BE2C (cell line): Measurements from ENCODE around the gene COQ8A.
A peak's percentile ranks its signal among the peaks of the same experiment; 100 is the strongest.

Experiments
- DNase-seq: peaks from one replicate; pipeline ENCODE4 v3.0.0-alpha.2; 2020
- H3K27me3 ChIP-seq: fragments of 250-450 bp; sonication (Bioruptor Pico); 2 replicates; pipeline ENCODE4 v1.5.1; 2020; ENCODE audit warnings: mild to moderate bottlenecking
- H3K36me3 ChIP-seq: fragments of 250-450 bp; sonication (Bioruptor Pico); 2 replicates; pipeline ENCODE4 v1.5.1; 2020; ENCODE audit warnings: mild to moderate bottlenecking
- H3K4me1 ChIP-seq: fragments of 250-450 bp; sonication (Bioruptor Pico); 2 replicates; pipeline ENCODE4 v1.5.1; 2020
- H3K4me3 ChIP-seq: 2 replicates; pipeline ENCODE4 v1.5.1; 2011; ENCODE audit warnings: low read depth, low read length
- H3K9me3 ChIP-seq: fragments of 250-450 bp; sonication (Bioruptor Pico); 2 replicates; pipeline ENCODE4 v1.5.1; 2020
- CTCF ChIP-seq: IDR thresholded peaks from 2 replicates; pipeline ENCODE4 v1.5.1; 2012; ENCODE audit warnings: mild to moderate bottlenecking, low read depth, low read length

COQ8A gene

GRCh38 chr1:226967665-226968064 is 27.6 kb downstream of the COQ8A start:
- H3K9me3 ChIP-seq = no peaks in the 10 kb centered on the region; the same call in 1 of the 2 replicates
- no peak for TF ChIP-seq CTCF
- no peak for DNase-seq
- peaks cover under 1% of the 10 kb centered on the region; the same call in 1 of the 2 replicates for H3K4me1 ChIP-seq
- no peaks in the 10 kb centered on the region for H3K27me3 ChIP-seq
- H3K4me3 ChIP-seq = no peak overlapping the region
- H3K36me3 ChIP-seq = peaks cover 22% of the 10 kb centered on the region

GRCh38 chr1:226971765-226972164 is 31.7 kb downstream of the COQ8A start:
- Histone ChIP-seq H3K36me3 (peaks cover 15% of the 10 kb centered on the region), H3K27me3 (no peaks in the 10 kb centered on the region)
- no peak for DNase-seq

GRCh38 chr1:226972931-226973330 is 32.8 kb downstream of the COQ8A start:
- no peak overlapping the region for H3K4me3 ChIP-seq
- no peaks in the 10 kb centered on the region for H3K27me3 ChIP-seq
- no peaks in the 10 kb centered on the region; the same call in 1 of the 2 replicates for H3K9me3 ChIP-seq
- peaks cover 19% of the 10 kb centered on the region for H3K36me3 ChIP-seq
- TF ChIP-seq CTCF = no peak
- H3K4me1 ChIP-seq = peaks cover 24% of the 10 kb centered on the region
- no peak for DNase-seq

More at GRCh38 chr1:226971765-226972164, 31.7 kb downstream of the COQ8A start:
- no peak overlapping the region for H3K4me3 ChIP-seq
- H3K4me1 ChIP-seq = peaks cover 24% of the 10 kb centered on the region
- TF ChIP-seq CTCF = no peak
- no peaks in the 10 kb centered on the region; the same call in 1 of the 2 replicates for H3K9me3 ChIP-seq

GRCh38 chr1:226973371-226973897 is 33.3 kb downstream of the COQ8A start:
- Histone ChIP-seq H3K36me3 (peaks cover 19% of the 10 kb centered on the region), H3K4me3 (no peak overlapping the region), H3K27me3 (no peaks in the 10 kb centered on the region), H3K9me3 (no peaks in the 10 kb centered on the region; the same call in 1 of the 2 replicates), H3K4me1 (peaks cover 24% of the 10 kb centered on the region)
- peak; percentile 86 for DNase-seq
- TF ChIP-seq CTCF = no peak

GRCh38 chr1:226973898-226974543 is 33.9 kb downstream of the COQ8A start:
- no peak for TF ChIP-seq CTCF
- no peaks in the 10 kb centered on the region for H3K27me3 ChIP-seq
- no peaks in the 10 kb centered on the region; the same call in 1 of the 2 replicates for H3K9me3 ChIP-seq
- H3K4me3 ChIP-seq = no peak overlapping the region
- H3K36me3 ChIP-seq = peaks cover 19% of the 10 kb centered on the region
- peaks cover 24% of the 10 kb centered on the region for H3K4me1 ChIP-seq
- DNase-seq = no peak
